ENCODE results near the gene NLK. TPM values are rescaled to one million over a fixed set of nuclear protein-coding genes. Genes with fewer than 3 reads are reported as not detected.

The NLK gene
- total RNA-seq, 1 experiment from 2014 or later: 40.3 TPM

DNA sequence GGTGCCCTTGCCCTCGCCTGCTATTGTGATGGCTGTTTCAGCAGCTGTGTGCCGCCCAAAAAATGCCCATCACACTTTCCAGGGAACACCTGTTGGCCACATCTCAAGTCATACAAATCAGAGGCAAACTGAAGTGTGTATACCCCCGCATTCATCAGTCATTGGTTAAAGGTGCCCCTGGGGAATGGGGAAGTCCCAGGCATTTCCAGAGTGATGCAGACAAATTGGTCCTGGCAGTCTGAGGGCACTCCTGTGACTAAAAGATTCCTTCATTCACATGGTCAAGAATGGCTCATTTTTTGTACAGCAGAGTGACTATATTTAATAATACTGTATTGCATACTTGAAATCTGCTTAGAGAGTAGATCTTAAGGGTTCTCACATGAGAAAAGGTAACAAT lies 173.6 kb downstream of the NLK start:
- peaks cover 1% of the 10 kb centered on the region for H3K36me3 Mint-ChIP-seq
- TF ChIP-seq CBFB (CRISPR knock-in tag; IDR thresholded peaks at IDR 0.05; ENCODE audit: low read depth) (no peak), SP1 (CRISPR knock-in tag; conservative IDR thresholded peaks at IDR 0.05) (no peak), E2F1 (CRISPR knock-in tag; IDR thresholded peaks at IDR 0.05) (no peak), E2F5 (CRISPR knock-in tag; IDR thresholded peaks at IDR 0.05) (no peak), CREB1 (CRISPR knock-in tag; IDR thresholded peaks at IDR 0.05) (no peak), ZNF263 (CRISPR knock-in tag; IDR thresholded peaks at IDR 0.05; ENCODE audit: low read depth) (no peak), ZNF121 (CRISPR knock-in tag; IDR thresholded peaks at IDR 0.05) (no peak), IRF1 (CRISPR knock-in tag; IDR thresholded peaks at IDR 0.05) (no peak), KAT7 (CRISPR knock-in tag; IDR thresholded peaks at IDR 0.05; ENCODE audit: borderline replicate concordance) (no peak), TP53 (CRISPR knock-in tag; IDR thresholded peaks at IDR 0.05) (no peak), ATF1 (CRISPR knock-in tag; IDR thresholded peaks at IDR 0.05) (no peak), HMGA2 (CRISPR knock-in tag; IDR thresholded peaks at IDR 0.05) (no peak)
- TF ChIP-seq, protein P1, sequence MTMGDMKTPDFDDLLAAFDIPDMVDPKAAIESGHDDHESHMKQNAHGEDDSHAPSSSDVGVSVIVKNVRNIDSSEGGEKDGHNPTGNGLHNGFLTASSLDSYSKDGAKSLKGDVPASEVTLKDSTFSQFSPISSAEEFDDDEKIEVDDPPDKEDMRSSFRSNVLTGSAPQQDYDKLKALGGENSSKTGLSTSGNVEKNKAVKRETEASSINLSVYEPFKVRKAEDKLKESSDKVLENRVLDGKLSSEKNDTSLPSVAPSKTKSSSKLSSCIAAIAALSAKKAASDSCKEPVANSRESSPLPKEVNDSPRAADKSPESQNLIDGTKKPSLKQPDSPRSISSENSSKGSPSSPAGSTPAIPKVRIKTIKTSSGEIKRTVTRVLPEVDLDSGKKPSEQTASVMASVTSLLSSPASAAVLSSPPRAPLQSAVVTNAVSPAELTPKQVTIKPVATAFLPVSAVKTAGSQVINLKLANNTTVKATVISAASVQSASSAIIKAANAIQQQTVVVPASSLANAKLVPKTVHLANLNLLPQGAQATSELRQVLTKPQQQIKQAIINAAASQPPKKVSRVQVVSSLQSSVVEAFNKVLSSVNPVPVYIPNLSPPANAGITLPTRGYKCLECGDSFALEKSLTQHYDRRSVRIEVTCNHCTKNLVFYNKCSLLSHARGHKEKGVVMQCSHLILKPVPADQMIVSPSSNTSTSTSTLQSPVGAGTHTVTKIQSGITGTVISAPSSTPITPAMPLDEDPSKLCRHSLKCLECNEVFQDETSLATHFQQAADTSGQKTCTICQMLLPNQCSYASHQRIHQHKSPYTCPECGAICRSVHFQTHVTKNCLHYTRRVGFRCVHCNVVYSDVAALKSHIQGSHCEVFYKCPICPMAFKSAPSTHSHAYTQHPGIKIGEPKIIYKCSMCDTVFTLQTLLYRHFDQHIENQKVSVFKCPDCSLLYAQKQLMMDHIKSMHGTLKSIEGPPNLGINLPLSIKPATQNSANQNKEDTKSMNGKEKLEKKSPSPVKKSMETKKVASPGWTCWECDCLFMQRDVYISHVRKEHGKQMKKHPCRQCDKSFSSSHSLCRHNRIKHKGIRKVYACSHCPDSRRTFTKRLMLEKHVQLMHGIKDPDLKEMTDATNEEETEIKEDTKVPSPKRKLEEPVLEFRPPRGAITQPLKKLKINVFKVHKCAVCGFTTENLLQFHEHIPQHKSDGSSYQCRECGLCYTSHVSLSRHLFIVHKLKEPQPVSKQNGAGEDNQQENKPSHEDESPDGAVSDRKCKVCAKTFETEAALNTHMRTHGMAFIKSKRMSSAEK (CRISPR knock-in tag; IDR thresholded peaks at IDR 0.05; ENCODE audit: borderline replicate concordance): no peak
- CTCF ChIA-PET: interaction anchor here (1.3 to 1.5 kb wide), 2 partner anchors 12 to 17 kb away, joined by 3 to 4 read pairs; no protein-coding TSS in a partner anchor
- peaks cover 4% of the 10 kb centered on the region for H3K4me1 Mint-ChIP-seq
- H3K27me3 Mint-ChIP-seq (ENCODE audit: low read depth): peaks cover 28% of the 10 kb centered on the region
- H3K27ac Mint-ChIP-seq: no peak overlapping the region
- POLR2A ChIA-PET: no interaction called here
- peaks cover 19% of the 10 kb centered on the region for H3K9me3 Mint-ChIP-seq
- H3K4me3 Mint-ChIP-seq: no peak overlapping the region
- DNase-seq (ENCODE audit: low spot score): no peak
- no peak for ATAC-seq

DNA sequence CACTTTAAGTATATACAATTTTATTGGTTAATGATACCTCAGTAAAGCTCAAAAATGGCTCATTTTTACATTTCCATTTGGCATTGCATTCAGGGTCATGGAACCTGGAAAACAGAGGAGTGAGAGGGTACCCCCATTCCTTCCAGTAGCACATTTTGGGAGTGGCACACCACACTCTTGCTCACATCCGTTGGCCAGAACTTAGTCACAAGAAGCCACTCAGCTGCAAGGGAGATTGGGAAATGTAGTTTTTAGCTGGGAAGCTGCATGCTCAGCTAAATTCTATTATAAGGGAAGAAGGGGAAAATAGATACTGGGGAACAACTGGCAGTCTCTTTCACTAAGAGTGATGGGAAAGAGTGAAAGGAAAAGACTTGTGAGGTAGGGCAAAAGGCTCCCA lies 174.1 kb downstream of the NLK start:
- Mint-ChIP-seq H3K27me3 (ENCODE audit: low read depth) (peaks cover 23% of the 10 kb centered on the region), H3K36me3 (peaks cover 2% of the 10 kb centered on the region), H3K4me1 (peaks cover 4% of the 10 kb centered on the region), H3K27ac (no peak overlapping the region), H3K4me3 (no peak overlapping the region), H3K9me3 (peaks cover 20% of the 10 kb centered on the region)
- no peak for TF ChIP-seq ZNF396 (CRISPR knock-in tag; IDR thresholded peaks at IDR 0.05; ENCODE audit: borderline replicate concordance)
- TF ChIP-seq, protein P2, sequence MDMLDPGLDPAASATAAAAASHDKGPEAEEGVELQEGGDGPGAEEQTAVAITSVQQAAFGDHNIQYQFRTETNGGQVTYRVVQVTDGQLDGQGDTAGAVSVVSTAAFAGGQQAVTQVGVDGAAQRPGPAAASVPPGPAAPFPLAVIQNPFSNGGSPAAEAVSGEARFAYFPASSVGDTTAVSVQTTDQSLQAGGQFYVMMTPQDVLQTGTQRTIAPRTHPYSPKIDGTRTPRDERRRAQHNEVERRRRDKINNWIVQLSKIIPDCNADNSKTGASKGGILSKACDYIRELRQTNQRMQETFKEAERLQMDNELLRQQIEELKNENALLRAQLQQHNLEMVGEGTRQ (CRISPR knock-in tag; IDR thresholded peaks at IDR 0.05): peak; percentile 21; the same call in 1 of the 2 replicates
- ATAC-seq (peak; percentile 52), DNase-seq (ENCODE audit: low spot score) (no peak)
- ChIA-PET POLR2A (no interaction called here), CTCF (interaction anchor here (1.3 to 1.5 kb wide), 2 partner anchors 12 to 17 kb away, joined by 3 to 4 read pairs; no protein-coding TSS in a partner anchor)

DNA sequence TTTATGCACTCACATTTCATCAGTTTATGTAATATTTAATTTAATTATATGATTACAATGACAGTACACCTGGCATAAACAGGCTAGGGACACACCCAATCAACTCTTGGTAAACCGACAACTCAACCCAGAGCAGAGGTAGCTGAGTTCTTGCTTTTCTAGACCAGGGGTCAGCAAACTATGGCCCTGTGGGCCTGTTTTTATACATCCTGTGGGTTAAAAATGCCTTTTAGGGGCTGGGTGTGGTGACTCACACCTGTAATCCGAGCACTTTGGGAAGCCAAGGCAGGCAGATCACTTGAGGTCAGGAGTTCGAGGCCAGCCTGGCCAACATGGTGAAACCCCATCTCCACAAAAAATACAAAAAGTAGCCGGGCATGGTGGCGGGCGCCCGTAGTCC lies 177.3 kb downstream of the NLK start:
- H3K27ac Mint-ChIP-seq: no peak overlapping the region
- ChIA-PET POLR2A (interaction anchor here (0.6 kb wide), 1 partner anchor 409 kb away, joined by 3 read pairs; no protein-coding TSS in a partner anchor), CTCF (no interaction called here)
- peaks cover 11% of the 10 kb centered on the region; the same call in 1 of the 2 replicates for H3K9me3 Mint-ChIP-seq
- H3K4me1 Mint-ChIP-seq: peaks cover 4% of the 10 kb centered on the region
- H3K36me3 Mint-ChIP-seq: peaks cover 12% of the 10 kb centered on the region
- no peak for DNase-seq (ENCODE audit: low spot score)
- no peaks in the 10 kb centered on the region; the same call in 1 of the 2 replicates for H3K27me3 Mint-ChIP-seq (ENCODE audit: low read depth)
- H3K4me3 Mint-ChIP-seq: no peak overlapping the region
- no peak for ATAC-seq
- TF ChIP-seq ZNF317 (CRISPR knock-in tag; IDR thresholded peaks at IDR 0.05; ENCODE audit: borderline replicate concordance, low read depth) (no peak), JUN (CRISPR knock-in tag; IDR thresholded peaks at IDR 0.05) (no peak), PRDM15 (CRISPR knock-in tag; IDR thresholded peaks at IDR 0.05) (no peak), GRHL2 (CRISPR knock-in tag; IDR thresholded peaks at IDR 0.05; ENCODE audit: insufficient replicate concordance, severe bottlenecking) (no peak), CDX4 (CRISPR knock-in tag; IDR thresholded peaks at IDR 0.05; ENCODE audit: borderline replicate concordance) (no peak), ETV6 (CRISPR knock-in tag; IDR thresholded peaks at IDR 0.05) (no peak)
